ENCODE results near the gene ANXA6. TPM values are rescaled to one million over a fixed set of nuclear protein-coding genes. Genes with fewer than 3 reads are reported as not detected.

ANXA6 gene
- total RNA-seq, 2 donors from 2014 or later = 204 to 235 TPM

DNA sequence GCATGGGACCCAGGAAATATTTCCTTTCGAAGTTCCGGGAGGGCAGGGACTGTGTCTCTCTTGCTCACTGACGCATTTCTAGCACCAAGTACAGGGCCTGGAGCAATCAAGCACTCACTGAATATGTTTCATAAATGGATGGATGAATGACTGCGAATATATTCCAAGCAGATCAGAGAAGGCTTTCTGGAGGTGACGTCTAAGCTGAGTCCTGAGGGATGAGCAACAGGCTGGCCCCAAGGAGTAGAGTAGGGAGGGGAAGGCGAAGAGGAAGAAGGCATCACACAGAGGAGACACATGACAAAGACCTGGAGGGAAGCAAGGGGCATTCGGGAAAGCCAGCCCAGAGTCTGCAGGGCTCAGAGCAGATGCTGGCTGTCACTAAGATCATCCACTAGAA lies 13.9 kb downstream of the ANXA6 start:
- TF ChIP-seq CTCF (conservative IDR thresholded peaks at IDR 0.05) = no peak
- peaks cover 13% of the 10 kb centered on the region for H3K4me1 ChIP-seq (ENCODE audit: control insufficient read depth, insufficient read depth, low read length)

GRCh38 chr5:151142933-151143332 lies 14.6 kb downstream of the ANXA6 start:
- 88% methylated on average over 1 of the region's 1 CpG; no CpG with 5 or more reads in 1 of the 2 experiments for WGBS, 2 experiments (ENCODE audit: insufficient coverage in 1 of 2, insufficient read length in 1 of 2)
- peaks cover 96% of the 10 kb centered on the region for H3K36me3 ChIP-seq (ENCODE audit: control insufficient read depth, insufficient read depth, low read length)
- H3K36me3 Mint-ChIP-seq (ENCODE audit: low read depth) = peaks cover 56% of the 10 kb centered on the region

More for the DNA sequence above, 13.9 kb downstream of the ANXA6 start:
- H3K27ac ChIP-seq (ENCODE audit: low read depth, low read length) = no peak overlapping the region
- H3K9ac ChIP-seq (ENCODE audit: extremely low read depth, low read length, poor library complexity, severe bottlenecking) = no peak overlapping the region
- Mint-ChIP-seq H3K9me3 (no peaks in the 10 kb centered on the region), H3K27me3 (ENCODE audit: insufficient read depth) (no peaks in the 10 kb centered on the region), H3K27ac (no peak overlapping the region), H3K4me1 (peaks cover 17% of the 10 kb centered on the region), H3K36me3 (ENCODE audit: low read depth) (peaks cover 51% of the 10 kb centered on the region), H3K4me3 (no peak overlapping the region)
- WGBS, 2 experiments (ENCODE audit: insufficient coverage in 1 of 2, insufficient read length in 1 of 2) = 93 to 97% methylated on average over 7 of the region's 7 CpGs
- H3K4me3 ChIP-seq (ENCODE audit: low read length) = no peak overlapping the region
- H3K9me3 ChIP-seq (ENCODE audit: control insufficient read depth, low read length) = no peaks in the 10 kb centered on the region
- peaks cover 96% of the 10 kb centered on the region for H3K36me3 ChIP-seq (ENCODE audit: control insufficient read depth, insufficient read depth, low read length)
- H3K27me3 ChIP-seq (ENCODE audit: control insufficient read depth, insufficient read depth, low read length, poor library complexity, severe bottlenecking) = no peaks in the 10 kb centered on the region
- DNase-seq = no peak

GRCh38 chr5:151141535-151141934 lies 16.0 kb downstream of the ANXA6 start:
- Mint-ChIP-seq H3K36me3 (ENCODE audit: low read depth) (peaks cover 59% of the 10 kb centered on the region), H3K4me1 (peaks cover 6% of the 10 kb centered on the region), H3K27ac (peak overlapping the region; percentile 33), H3K9me3 (no peaks in the 10 kb centered on the region), H3K27me3 (ENCODE audit: insufficient read depth) (no peaks in the 10 kb centered on the region), H3K4me3 (no peak overlapping the region)
- H3K4me1 ChIP-seq (ENCODE audit: control insufficient read depth, insufficient read depth, low read length) = peaks cover 4% of the 10 kb centered on the region
- no peak for TF ChIP-seq CTCF (conservative IDR thresholded peaks at IDR 0.05)
- H3K9ac ChIP-seq (ENCODE audit: extremely low read depth, low read length, poor library complexity, severe bottlenecking) = no peak overlapping the region
- WGBS, 2 experiments (ENCODE audit: insufficient coverage in 1 of 2, insufficient read length in 1 of 2) = 81 to 83% methylated on average over 15 of the region's 15 CpGs
- H3K4me3 ChIP-seq (ENCODE audit: low read length) = no peak overlapping the region
- no peaks in the 10 kb centered on the region for H3K27me3 ChIP-seq (ENCODE audit: control insufficient read depth, insufficient read depth, low read length, poor library complexity, severe bottlenecking)
- no peaks in the 10 kb centered on the region for H3K9me3 ChIP-seq (ENCODE audit: control insufficient read depth, low read length)
- no peak overlapping the region for H3K27ac ChIP-seq (ENCODE audit: low read depth, low read length)
- DNase-seq = peak; percentile 65
- H3K36me3 ChIP-seq (ENCODE audit: control insufficient read depth, insufficient read depth, low read length) = peaks cover 96% of the 10 kb centered on the region

More at GRCh38 chr5:151142933-151143332, 14.6 kb downstream of the ANXA6 start:
- Mint-ChIP-seq H3K27me3 (ENCODE audit: insufficient read depth) (no peaks in the 10 kb centered on the region), H3K27ac (no peak overlapping the region), H3K4me1 (peaks cover 9% of the 10 kb centered on the region), H3K4me3 (no peak overlapping the region), H3K9me3 (no peaks in the 10 kb centered on the region)
- no peak overlapping the region for H3K4me3 ChIP-seq (ENCODE audit: low read length)
- no peak for TF ChIP-seq CTCF (conservative IDR thresholded peaks at IDR 0.05)
- no peak overlapping the region for H3K27ac ChIP-seq (ENCODE audit: low read depth, low read length)
- DNase-seq = no peak
- H3K9ac ChIP-seq (ENCODE audit: extremely low read depth, low read length, poor library complexity, severe bottlenecking) = no peak overlapping the region
- no peaks in the 10 kb centered on the region for H3K9me3 ChIP-seq (ENCODE audit: control insufficient read depth, low read length)
- no peaks in the 10 kb centered on the region for H3K27me3 ChIP-seq (ENCODE audit: control insufficient read depth, insufficient read depth, low read length, poor library complexity, severe bottlenecking)
- peaks cover 6% of the 10 kb centered on the region for H3K4me1 ChIP-seq (ENCODE audit: control insufficient read depth, insufficient read depth, low read length)

Measured in endodermal cell (in vitro differentiated cells).